Left ventricle myocardium superior (tissue), 1 donor: Measurements from ENCODE around the gene FBXO10. TPM values are rescaled to one million over a fixed set of nuclear protein-coding genes. Genes with fewer than 3 reads are reported as not detected.

ENCODE experiments used
- ATAC-seq: fragments of 200-7000 bp; cut with Tn5 transposase; one replicate; pipeline ENCODE4 v1.9.1; 2020; ENCODE audit warnings: mild to moderate bottlenecking, moderate library complexity
- DNase-seq: peaks from one replicate; pipeline ENCODE4 v3.0.0-alpha.2; 2020
- intact Hi-C: fragments of 100-400 bp; cut with micrococcal nuclease; formaldehyde crosslinking; loops from one replicate; pipeline ENCODE4 v1.11.0; 2022
- total RNA-seq: library from RNA; stranded (reverse); fragmentation: NEBNext Ultra II Directional; extraction: Animal tissue kit (Norgen Biotek cat#: 25700); gene quantifications from one replicate; pipeline ENCODE4 v1.2.1, GENCODE V29; 2021
- donor health status: DM: no; HTN: yes; CAD: no; lungs with severe emphysema.

The FBXO10 gene
- total RNA-seq, 1 donor from 2014 or later: 8.3 TPM

DNA sequence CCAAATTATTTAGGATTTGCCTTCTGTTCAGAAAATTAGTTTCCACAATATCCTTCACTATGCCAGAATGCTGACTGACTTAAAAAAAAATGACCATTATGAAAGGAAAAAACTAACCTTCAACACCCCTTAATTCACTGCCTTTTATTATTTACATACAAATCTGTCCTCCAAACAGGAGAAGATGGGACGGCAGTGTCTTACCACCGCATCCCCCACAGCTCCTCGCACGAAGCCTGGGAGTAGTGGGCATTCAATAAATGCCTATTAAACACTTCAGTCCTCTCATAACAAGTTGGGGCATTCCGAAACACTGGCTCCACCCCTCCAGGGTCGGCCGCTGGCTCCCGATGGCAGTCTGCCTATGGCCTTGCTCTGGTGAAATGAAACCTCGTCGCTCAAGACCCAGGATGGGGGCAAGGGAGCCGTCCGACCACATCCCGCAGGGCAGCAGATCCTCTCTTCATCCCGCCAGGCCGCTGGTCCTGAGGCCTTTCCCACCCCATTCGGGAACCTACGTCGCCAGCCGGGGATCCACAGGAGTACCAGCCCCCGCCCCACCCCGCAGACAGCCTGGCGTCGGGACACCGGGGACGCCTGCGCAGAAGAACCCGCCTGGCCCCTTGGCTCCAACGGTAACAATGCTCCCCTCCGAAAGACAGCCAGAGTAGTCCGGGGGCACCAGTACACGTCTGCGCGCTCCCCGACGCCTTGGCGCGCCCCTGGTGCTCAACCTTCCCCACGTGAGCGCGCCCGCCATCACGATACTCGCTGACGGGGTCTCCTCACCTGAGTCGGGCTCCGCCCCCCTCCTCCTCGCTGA is 111.5 kb downstream of the FBXO10 start:
- peak; percentile 63 for ATAC-seq
- DNase-seq: peak; percentile 84
- intact Hi-C loops: no loop called here

DNA sequence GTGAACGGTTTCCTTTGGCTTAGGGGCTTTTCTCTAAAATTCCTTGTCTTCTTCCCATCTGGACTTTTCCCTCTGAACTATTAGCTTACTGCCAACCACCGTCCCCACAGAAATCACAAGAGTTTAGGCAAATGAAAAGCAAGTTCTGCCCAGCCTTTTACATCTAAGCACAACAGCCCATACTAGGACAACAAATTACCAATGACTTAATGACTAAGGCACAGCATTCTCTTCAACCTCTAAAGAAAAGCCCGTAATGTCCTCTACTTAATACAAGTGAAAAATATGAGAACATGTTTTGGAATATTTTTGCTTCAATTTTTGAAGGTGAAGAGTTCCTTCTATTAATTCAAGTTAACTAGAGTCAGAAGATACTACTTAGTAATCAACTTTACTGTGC is 112.2 kb downstream of the FBXO10 start:
- ATAC-seq (no peak), DNase-seq (no peak)
- intact Hi-C loops: no loop called here

Other genes with a start within 250 kb of the FBXO10 start
- gene GRHPR, start 153.7 kb downstream of the FBXO10 start, total RNA-seq: 117 TPM
- 5.2 TPM for gene ZBTB5, start 110.9 kb downstream of the FBXO10 start, total RNA-seq
- gene POLR1E, start 90.4 kb downstream of the FBXO10 start, total RNA-seq: 10.4 TPM
- gene TOMM5, start 16.2 kb upstream of the FBXO10 start, total RNA-seq: 60.7 TPM
- gene FRMPD1, start 74.6 kb upstream of the FBXO10 start, total RNA-seq: 1.8 TPM
- 2.9 TPM for gene TRMT10B, start 177.4 kb upstream of the FBXO10 start, total RNA-seq
- gene EXOSC3, start 208.7 kb upstream of the FBXO10 start, total RNA-seq: 17.9 TPM
- 20.5 TPM for gene DCAF10, start 224.4 kb upstream of the FBXO10 start, total RNA-seq